A549 (cell line): ENCODE data around the gene PPP6C. TPM values are rescaled to one million over a fixed set of nuclear protein-coding genes. Genes with fewer than 3 reads are reported as not detected.

Experiments used
- ATAC-seq, 2 experiments: fragments of 200-7000 bp in 1 of 2; fragments of >200 bp in 1 of 2; cut with Nextera tagmentation in 1 of 2; cut with Tn5 transposase in 1 of 2; 3 replicates each; pipeline versions ENCODE4 v1.8.0 to v1.9.1; 2018 to 2020; ENCODE audit warnings: mild to moderate bottlenecking in 1 of 2, moderate library complexity in 1 of 2
- CTCF ChIA-PET: fragments of 300-600 bp; sonication (Branson Sonifier 250); formaldehyde crosslinking; extraction: SDS; loops from one replicate; lab custom pipeline; 2021; ENCODE audit warnings: antibody characterized with exemption, inconsistent platforms; lab: Yijun Ruan, JAX
- POLR2A ChIA-PET: fragments of 350-600 bp; formaldehyde crosslinking; extraction: SDS; loops from one replicate; lab custom pipeline; 2021; ENCODE audit warnings: antibody characterized with exemption, inconsistent platforms; lab: Yijun Ruan, JAX
- DNase-seq, 2 experiments: peaks; one replicate each; pipeline versions ENCODE4 v3.0.0 to v3.0.0-alpha.2; 2011 to 2016; ENCODE audit warnings: low read depth in 1 of 2, low spot score in 1 of 2
- FAIRE-seq: peaks from 2 replicates; lab custom pipeline; 2011; peaks lifted over from hg19 to GRCh38; lab: Jason Lieb, UNC
- H3K27ac ChIP-seq, 2 experiments: fragments of >200 bp; sonication (Bioruptor Twin); formaldehyde crosslinking; 3 replicates each; pipeline ENCODE4 v1.5.1; 2016 to 2017
- H3K4me1 ChIP-seq: fragments of >200 bp; sonication (Bioruptor Twin); formaldehyde crosslinking; 3 replicates; pipeline ENCODE4 v1.6.1; 2016
- H3K4me2 ChIP-seq: fragments of >200 bp; sonication (Bioruptor Twin); formaldehyde crosslinking; 3 replicates; pipeline ENCODE4 v1.6.1; 2016
- H3K4me3 ChIP-seq: fragments of >200 bp; sonication (Bioruptor Twin); formaldehyde crosslinking; 3 replicates; pipeline ENCODE4 v1.5.1; 2016
- H3K9me3 ChIP-seq: fragments of >200 bp; sonication (Bioruptor Twin); formaldehyde crosslinking; 3 replicates; pipeline ENCODE4 v1.6.1; 2016
- CBX2 ChIP-seq: fragments of 200-600 bp; sonication (generic); IDR thresholded peaks from 2 replicates; pipeline ENCODE4 v1.6.1; 2016; ENCODE audit warnings: low read depth, mild to moderate bottlenecking, borderline replicate concordance
- CBX8 ChIP-seq: fragments of 200-600 bp; sonication (generic); IDR thresholded peaks from 2 replicates; pipeline ENCODE4 v1.6.1; 2016
- FOSB ChIP-seq: fragments of 250-450 bp; sonication (Bioruptor Pico); IDR thresholded peaks from 2 replicates; pipeline ENCODE4 v1.5.0; 2020; ENCODE audit warnings: mild to moderate bottlenecking, moderate library complexity
- FOXS1 ChIP-seq: fragments of 250-450 bp; sonication (Bioruptor Pico); IDR thresholded peaks from 2 replicates; pipeline ENCODE4 v1.5.0; 2020; ENCODE audit warnings: mild to moderate bottlenecking, moderate library complexity
- GATA3 ChIP-seq: IDR thresholded peaks from 2 replicates; pipeline ENCODE4 v1.6.1; 2012; ENCODE audit warnings: borderline replicate concordance
- HOXB13 ChIP-seq: fragments of 250-450 bp; sonication (Bioruptor Pico); IDR thresholded peaks from 2 replicates; pipeline ENCODE4 v1.5.0; 2020; ENCODE audit warnings: low read depth, mild to moderate bottlenecking, moderate library complexity
- HOXB5 ChIP-seq: fragments of 250-450 bp; sonication (Bioruptor Pico); IDR thresholded peaks from 2 replicates; pipeline ENCODE4 v1.5.0; 2020; ENCODE audit warnings: mild to moderate bottlenecking, moderate library complexity
- JUNB ChIP-seq: fragments of >200 bp; sonication (Bioruptor Twin); formaldehyde crosslinking; IDR thresholded peaks from 2 replicates; pipeline ENCODE4 v1.6.1; 2016
- KDM1A ChIP-seq: fragments of 200-600 bp; sonication (generic); IDR thresholded peaks from 2 replicates; pipeline ENCODE4 v1.6.1; 2016; ENCODE audit warnings: low read depth, mild to moderate bottlenecking
- NFE2L2 ChIP-seq: fragments of 150-350 bp; conservative IDR thresholded peaks from 2 replicates; pipeline ENCODE4 v1.6.1; 2014; ENCODE audit warnings: low read length
- POLR2A ChIP-seq: IDR thresholded peaks from 2 replicates; pipeline ENCODE4 v1.6.1; 2012; ENCODE audit warnings: mild to moderate bottlenecking, low read length
- RCOR1 ChIP-seq: fragments of 150-350 bp; IDR thresholded peaks from 2 replicates; pipeline ENCODE4 v1.6.1; 2014; ENCODE audit warnings: antibody characterized with exemption, low read length, low read depth
- RFX5 ChIP-seq: fragments of 450-650 bp; IDR thresholded peaks from 2 replicates; pipeline ENCODE4 v1.7.1; 2014; ENCODE audit warnings: antibody characterized with exemption, mild to moderate bottlenecking, moderate library complexity
- RNF2 ChIP-seq: fragments of 200-600 bp; sonication (generic); IDR thresholded peaks from 2 replicates; pipeline ENCODE4 v1.6.1; 2016; ENCODE audit warnings: low read depth, mild to moderate bottlenecking, antibody characterized with exemption, moderate library complexity, borderline replicate concordance
- SMC3 ChIP-seq: fragments of >200 bp; sonication (Bioruptor Twin); formaldehyde crosslinking; IDR thresholded peaks from 3 replicates; pipeline ENCODE4 v1.6.1; 2018; ENCODE audit warnings: inconsistent platforms
- SREBF2 ChIP-seq: fragments of 450-650 bp; IDR thresholded peaks from 2 replicates; pipeline ENCODE4 v1.6.1; 2014; ENCODE audit warnings: mild to moderate bottlenecking, moderate library complexity
- ZC3H11A ChIP-seq: fragments of 450-650 bp; IDR thresholded peaks from 2 replicates; pipeline ENCODE4 v1.6.1; 2014; ENCODE audit warnings: antibody characterized with exemption, mild to moderate bottlenecking
- ZSCAN20 ChIP-seq: fragments of 250-450 bp; sonication (Bioruptor Pico); IDR thresholded peaks from 2 replicates; pipeline ENCODE4 v1.8.0; 2022; ENCODE audit warnings: mild to moderate bottlenecking, moderate library complexity
- WGBS: methylation state at CpG from one replicate; pipeline ENCODE4 v1.1.6; 2017; ENCODE audit errors: missing lambda C conversion rate; 5-methylcytosine and 5-hydroxymethylcytosine counted together
- polyA plus RNA-seq, 4 experiments: library from polyadenylated mRNA; depleted of rRNA in 3 of 4; stranded (reverse); fragments of >200 nt; fragmentation: RNase III in 1 of 4; extraction: RNeasy Plus Mini Kit Qiagen cat#74134 plus additional on column Dnase treatment in 1 of 4; gene quantifications; 2 replicates in 3 of 4; 3 replicates in 1 of 4; pipeline ENCODE4 v1.2.3, GENCODE V29; 2011 to 2017
- TF ChIP-seq, protein P1 (sequence below): IDR thresholded peaks from 2 replicates; pipeline ENCODE4 v1.6.1; 2012; ENCODE audit warnings: low read depth, borderline replicate concordance
- TF ChIP-seq, protein P2 (sequence below): fragments of >200 bp; sonication (Bioruptor Twin); formaldehyde crosslinking; IDR thresholded peaks from 3 replicates; pipeline ENCODE4 v1.6.1; 2016
- TF ChIP-seq, protein P3 (sequence below): fragments of >200 bp; sonication (Bioruptor Twin); formaldehyde crosslinking; IDR thresholded peaks from 2 replicates; pipeline ENCODE4 v1.6.1; 2016
- TF ChIP-seq, protein P4 (sequence below): fragments of 200-600 bp; sonication (generic); IDR thresholded peaks from 2 replicates; pipeline ENCODE4 v1.6.1; 2016; ENCODE audit warnings: antibody characterized with exemption, mild to moderate bottlenecking, moderate library complexity

Gene PPP6C
- polyA plus RNA-seq, 2 of the 4 experiments (the other 2 are of a cell fraction) = 25.3 to 36.2 TPM

DNA sequence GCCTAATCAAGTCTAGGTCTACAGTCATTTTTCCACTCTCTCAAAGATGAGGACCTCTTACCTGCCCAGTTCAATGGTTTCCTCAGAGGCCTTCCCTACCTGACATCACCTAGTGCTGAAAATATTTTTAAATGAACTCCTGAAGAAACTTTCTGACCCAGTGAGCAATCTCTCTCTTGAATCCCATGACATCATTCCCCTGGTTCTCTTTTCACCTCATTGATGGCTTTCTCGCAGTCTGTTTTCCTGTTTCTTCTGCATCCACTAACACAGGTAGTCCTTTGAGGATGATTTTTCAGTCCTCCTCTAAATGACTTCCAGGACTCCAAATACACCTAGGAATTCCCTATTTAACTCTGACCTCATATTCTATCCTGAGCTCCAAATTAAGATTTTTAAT, 86.6 kb downstream of the PPP6C start:
- no peaks in the 10 kb centered on the region for H3K9me3 ChIP-seq
- WGBS = 98% methylated on average over 1 of the region's 1 CpG
- DNase-seq = no peak
- H3K4me3 ChIP-seq = no peak overlapping the region
- no peak for TF ChIP-seq JUNB
- no peak for TF ChIP-seq ZSCAN20 (CRISPR knock-in tag)
- no peak for TF ChIP-seq KDM1A
- TF ChIP-seq, protein P1, sequence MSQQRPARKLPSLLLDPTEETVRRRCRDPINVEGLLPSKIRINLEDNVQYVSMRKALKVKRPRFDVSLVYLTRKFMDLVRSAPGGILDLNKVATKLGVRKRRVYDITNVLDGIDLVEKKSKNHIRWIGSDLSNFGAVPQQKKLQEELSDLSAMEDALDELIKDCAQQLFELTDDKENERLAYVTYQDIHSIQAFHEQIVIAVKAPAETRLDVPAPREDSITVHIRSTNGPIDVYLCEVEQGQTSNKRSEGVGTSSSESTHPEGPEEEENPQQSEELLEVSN = no peak
- no peak for TF ChIP-seq FOSB (CRISPR knock-in tag)
- TF ChIP-seq, all 56 proteins: peak for 0
- Histone ChIP-seq H3K27ac (no peak overlapping the region), H3K4me2 (no peak overlapping the region), H3K4me1 (no peaks in the 10 kb centered on the region)
- CTCF ChIA-PET = no interaction called here
- ATAC-seq = no peak
- POLR2A ChIA-PET = no interaction called here
- no peak for FAIRE-seq

DNA sequence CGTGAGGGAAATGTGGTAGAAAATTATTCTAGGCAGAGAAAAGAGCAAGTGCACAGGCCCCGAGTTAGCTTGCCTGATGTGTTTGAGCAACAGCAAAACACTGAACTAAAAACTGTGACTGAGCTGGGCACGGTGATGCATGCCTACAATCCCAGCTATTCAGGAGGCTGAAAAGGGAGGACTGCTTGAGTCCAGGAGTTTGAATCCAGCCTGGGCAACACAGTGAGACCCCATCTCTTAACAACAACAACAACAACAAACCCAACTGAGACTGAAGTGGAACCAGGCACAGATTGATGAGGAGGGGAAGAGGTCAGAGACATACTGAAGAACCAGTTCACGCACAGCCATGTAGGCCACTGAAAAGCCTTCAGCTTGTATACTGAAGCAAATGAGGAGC, 88.8 kb downstream of the PPP6C start:
- WGBS = 79% methylated on average over 4 of the region's 4 CpGs
- no peak overlapping the region for H3K4me3 ChIP-seq
- FAIRE-seq (no peak), DNase-seq (no peak), ATAC-seq (no peak)
- H3K4me1 ChIP-seq = no peaks in the 10 kb centered on the region
- POLR2A ChIA-PET = no interaction called here
- CTCF ChIA-PET = interaction anchor here (0.6 to 2.2 kb wide), 3 partner anchors 9 to 1218 kb away, joined by 3 to 6 read pairs (median 4); partner anchors contain the start of gene NR6A1
- H3K9me3 ChIP-seq = no peaks in the 10 kb centered on the region
- TF ChIP-seq RCOR1 (no peak), FOXS1 (no peak), NFE2L2 (no peak)
- TF ChIP-seq, protein P2, sequence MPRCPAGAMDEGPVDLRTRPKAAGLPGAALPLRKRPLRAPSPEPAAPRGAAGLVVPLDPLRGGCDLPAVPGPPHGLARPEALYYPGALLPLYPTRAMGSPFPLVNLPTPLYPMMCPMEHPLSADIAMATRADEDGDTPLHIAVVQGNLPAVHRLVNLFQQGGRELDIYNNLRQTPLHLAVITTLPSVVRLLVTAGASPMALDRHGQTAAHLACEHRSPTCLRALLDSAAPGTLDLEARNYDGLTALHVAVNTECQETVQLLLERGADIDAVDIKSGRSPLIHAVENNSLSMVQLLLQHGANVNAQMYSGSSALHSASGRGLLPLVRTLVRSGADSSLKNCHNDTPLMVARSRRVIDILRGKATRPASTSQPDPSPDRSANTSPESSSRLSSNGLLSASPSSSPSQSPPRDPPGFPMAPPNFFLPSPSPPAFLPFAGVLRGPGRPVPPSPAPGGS = no peak
- H3K27ac ChIP-seq = no peak overlapping the region
- H3K4me2 ChIP-seq = no peak overlapping the region

DNA sequence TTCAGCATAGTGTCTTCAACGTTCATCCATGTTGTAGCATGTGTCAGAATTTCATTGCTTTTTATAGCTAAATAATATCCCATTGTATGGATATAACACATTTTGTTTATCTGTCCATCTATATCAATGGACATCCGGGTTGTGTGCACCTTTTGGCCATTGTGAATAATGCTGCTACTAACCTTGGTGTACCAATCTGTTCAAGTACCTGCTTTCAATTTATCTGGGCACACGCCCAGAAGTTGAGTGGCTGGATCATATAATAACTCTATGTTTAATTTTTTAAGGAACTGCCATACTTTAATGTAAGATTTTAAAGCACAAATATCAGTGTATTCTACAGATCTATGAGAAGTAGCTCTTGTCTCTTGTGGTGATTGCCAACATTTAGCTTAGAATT, 89.8 kb downstream of the PPP6C start:
- Histone ChIP-seq H3K4me1 (no peaks in the 10 kb centered on the region), H3K9me3 (no peaks in the 10 kb centered on the region), H3K27ac (no peak overlapping the region), H3K4me2 (no peak overlapping the region), H3K4me3 (no peak overlapping the region)
- ATAC-seq (no peak), FAIRE-seq (no peak), DNase-seq (no peak)
- WGBS = 82% methylated on average over 3 of the region's 3 CpGs
- ChIA-PET CTCF (no interaction called here), POLR2A (no interaction called here)
- TF ChIP-seq RNF2 = no peak
- TF ChIP-seq ZC3H11A = no peak
- TF ChIP-seq, protein P1 = no peak
- TF ChIP-seq KDM1A = no peak
- TF ChIP-seq SREBF2 = no peak
- TF ChIP-seq RCOR1 = no peak
- TF ChIP-seq RFX5 = no peak
- no peak for TF ChIP-seq NFE2L2
- TF ChIP-seq POLR2A = no peak
- TF ChIP-seq, protein P3, sequence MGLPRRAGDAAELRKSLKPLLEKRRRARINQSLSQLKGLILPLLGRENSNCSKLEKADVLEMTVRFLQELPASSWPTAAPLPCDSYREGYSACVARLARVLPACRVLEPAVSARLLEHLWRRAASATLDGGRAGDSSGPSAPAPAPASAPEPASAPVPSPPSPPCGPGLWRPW = no peak
- no peak for TF ChIP-seq FOSB (CRISPR knock-in tag)
- no peak for TF ChIP-seq GATA3
- no peak for TF ChIP-seq JUNB
- no peak for TF ChIP-seq SMC3
- TF ChIP-seq HOXB13 (CRISPR knock-in tag) = no peak
- TF ChIP-seq CBX2 = no peak
- no peak for TF ChIP-seq CBX8
- no peak for TF ChIP-seq HOXB5 (CRISPR knock-in tag)
- TF ChIP-seq, protein P4, sequence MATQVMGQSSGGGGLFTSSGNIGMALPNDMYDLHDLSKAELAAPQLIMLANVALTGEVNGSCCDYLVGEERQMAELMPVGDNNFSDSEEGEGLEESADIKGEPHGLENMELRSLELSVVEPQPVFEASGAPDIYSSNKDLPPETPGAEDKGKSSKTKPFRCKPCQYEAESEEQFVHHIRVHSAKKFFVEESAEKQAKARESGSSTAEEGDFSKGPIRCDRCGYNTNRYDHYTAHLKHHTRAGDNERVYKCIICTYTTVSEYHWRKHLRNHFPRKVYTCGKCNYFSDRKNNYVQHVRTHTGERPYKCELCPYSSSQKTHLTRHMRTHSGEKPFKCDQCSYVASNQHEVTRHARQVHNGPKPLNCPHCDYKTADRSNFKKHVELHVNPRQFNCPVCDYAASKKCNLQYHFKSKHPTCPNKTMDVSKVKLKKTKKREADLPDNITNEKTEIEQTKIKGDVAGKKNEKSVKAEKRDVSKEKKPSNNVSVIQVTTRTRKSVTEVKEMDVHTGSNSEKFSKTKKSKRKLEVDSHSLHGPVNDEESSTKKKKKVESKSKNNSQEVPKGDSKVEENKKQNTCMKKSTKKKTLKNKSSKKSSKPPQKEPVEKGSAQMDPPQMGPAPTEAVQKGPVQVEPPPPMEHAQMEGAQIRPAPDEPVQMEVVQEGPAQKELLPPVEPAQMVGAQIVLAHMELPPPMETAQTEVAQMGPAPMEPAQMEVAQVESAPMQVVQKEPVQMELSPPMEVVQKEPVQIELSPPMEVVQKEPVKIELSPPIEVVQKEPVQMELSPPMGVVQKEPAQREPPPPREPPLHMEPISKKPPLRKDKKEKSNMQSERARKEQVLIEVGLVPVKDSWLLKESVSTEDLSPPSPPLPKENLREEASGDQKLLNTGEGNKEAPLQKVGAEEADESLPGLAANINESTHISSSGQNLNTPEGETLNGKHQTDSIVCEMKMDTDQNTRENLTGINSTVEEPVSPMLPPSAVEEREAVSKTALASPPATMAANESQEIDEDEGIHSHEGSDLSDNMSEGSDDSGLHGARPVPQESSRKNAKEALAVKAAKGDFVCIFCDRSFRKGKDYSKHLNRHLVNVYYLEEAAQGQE = no peak
